ENCODE results near the gene CHMP4B.

CHMP4B gene

GRCh38 chr20:33810885-33811775, at the start of gene CHMP4B:
Gene CHMP4B, plus strand, starts transcription at chr20:33811348. Its CDS starts 121 bp downstream, at chr20:33811469.
- DNase-seq (ENCODE audit: low read depth) = peak; percentile 98

GRCh38 chr20:33761698-33762250, 49.4 kb upstream of the CHMP4B start:
- no peak for DNase-seq (ENCODE audit: low read depth)

GRCh38 chr20:33765099-33765498, 46.0 kb upstream of the CHMP4B start:
- no peak for DNase-seq (ENCODE audit: low read depth)

GRCh38 chr20:33765592-33765991, 45.6 kb upstream of the CHMP4B start:
- DNase-seq (ENCODE audit: low read depth) = no peak

GRCh38 chr20:33766686-33767085, 44.5 kb upstream of the CHMP4B start:
- DNase-seq (ENCODE audit: low read depth) = no peak

GRCh38 chr20:33767777-33768138, 43.4 kb upstream of the CHMP4B start:
- no peak for DNase-seq (ENCODE audit: low read depth)

GRCh38 chr20:33769043-33769442, 42.1 kb upstream of the CHMP4B start:
- DNase-seq (ENCODE audit: low read depth) = no peak

- no peak for DNase-seq (ENCODE audit: low read depth)
Measured at GRCh38 chr20:33770005-33770404, 41.1 kb upstream of the CHMP4B start.

- DNase-seq (ENCODE audit: low read depth) = no peak
Measured at GRCh38 chr20:33771938-33772337, 39.2 kb upstream of the CHMP4B start.

- DNase-seq (ENCODE audit: low read depth) = no peak
Measured at GRCh38 chr20:33772439-33772838, 38.7 kb upstream of the CHMP4B start.

GRCh38 chr20:33773412-33774089, 37.6 kb upstream of the CHMP4B start:
- no peak for DNase-seq (ENCODE audit: low read depth)

- no peak for DNase-seq (ENCODE audit: low read depth)
Measured at GRCh38 chr20:33777816-33778215, 33.3 kb upstream of the CHMP4B start.

- no peak for DNase-seq (ENCODE audit: low read depth)
Measured at GRCh38 chr20:33781133-33781532, 30.0 kb upstream of the CHMP4B start.

- no peak for DNase-seq (ENCODE audit: low read depth)
Measured at GRCh38 chr20:33781945-33782344, 29.2 kb upstream of the CHMP4B start.

- no peak for DNase-seq (ENCODE audit: low read depth)
Measured at GRCh38 chr20:33783256-33783655, 27.9 kb upstream of the CHMP4B start.

GRCh38 chr20:33783818-33784217, 27.3 kb upstream of the CHMP4B start:
- no peak for DNase-seq (ENCODE audit: low read depth)

GRCh38 chr20:33784225-33784624, 26.9 kb upstream of the CHMP4B start:
- DNase-seq (ENCODE audit: low read depth) = no peak

GRCh38 chr20:33785503-33785902, 25.6 kb upstream of the CHMP4B start:
- no peak for DNase-seq (ENCODE audit: low read depth)

- no peak for DNase-seq (ENCODE audit: low read depth)
Measured at GRCh38 chr20:33787253-33787891, 23.8 kb upstream of the CHMP4B start.

GRCh38 chr20:33788351-33789049, 22.6 kb upstream of the CHMP4B start:
- DNase-seq (ENCODE audit: low read depth) = no peak

- no peak for DNase-seq (ENCODE audit: low read depth)
Measured at GRCh38 chr20:33789109-33789857, 21.9 kb upstream of the CHMP4B start.

Data from stimulated activated CD8-positive, alpha-beta memory T cell treated with anti-CD3 and anti-CD28 coated beads, Interleukin-12 subunit alpha, Interleukin-12 subunit beta, amount 100 ng/mL, for 1 hour (primary cell).